ENCODE results near the gene MEGF10. TPM values are rescaled to one million over a fixed set of nuclear protein-coding genes. Genes with fewer than 3 reads are reported as not detected.

MEGF10 gene
- total and polyA plus RNA-seq, 2 of the 8 experiments (the other 6 are each of a cell fraction or from before 2014, with no cell fraction given): 38.2 to 53.1 TPM

DNA sequence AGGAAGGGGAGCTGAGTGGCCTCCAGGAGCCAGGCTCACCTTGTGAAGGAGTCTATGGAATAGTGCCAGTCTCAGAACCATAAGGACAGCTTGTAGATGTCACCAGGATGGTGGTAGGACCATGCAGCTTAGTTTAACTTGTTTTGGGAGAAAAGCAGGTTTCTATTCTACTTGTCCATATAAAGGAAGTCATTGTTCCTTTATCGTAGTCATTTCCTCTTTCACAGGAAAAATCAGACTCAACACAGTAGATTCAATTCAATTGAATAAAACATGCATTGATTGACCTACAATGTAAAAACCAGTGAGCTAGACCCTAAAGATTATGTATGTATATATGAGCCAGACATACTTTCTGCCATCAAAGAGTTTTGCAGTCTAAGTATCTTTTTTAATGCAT is 53.3 kb downstream of the MEGF10 start (continued):
- TF ChIP-seq, protein P1, sequence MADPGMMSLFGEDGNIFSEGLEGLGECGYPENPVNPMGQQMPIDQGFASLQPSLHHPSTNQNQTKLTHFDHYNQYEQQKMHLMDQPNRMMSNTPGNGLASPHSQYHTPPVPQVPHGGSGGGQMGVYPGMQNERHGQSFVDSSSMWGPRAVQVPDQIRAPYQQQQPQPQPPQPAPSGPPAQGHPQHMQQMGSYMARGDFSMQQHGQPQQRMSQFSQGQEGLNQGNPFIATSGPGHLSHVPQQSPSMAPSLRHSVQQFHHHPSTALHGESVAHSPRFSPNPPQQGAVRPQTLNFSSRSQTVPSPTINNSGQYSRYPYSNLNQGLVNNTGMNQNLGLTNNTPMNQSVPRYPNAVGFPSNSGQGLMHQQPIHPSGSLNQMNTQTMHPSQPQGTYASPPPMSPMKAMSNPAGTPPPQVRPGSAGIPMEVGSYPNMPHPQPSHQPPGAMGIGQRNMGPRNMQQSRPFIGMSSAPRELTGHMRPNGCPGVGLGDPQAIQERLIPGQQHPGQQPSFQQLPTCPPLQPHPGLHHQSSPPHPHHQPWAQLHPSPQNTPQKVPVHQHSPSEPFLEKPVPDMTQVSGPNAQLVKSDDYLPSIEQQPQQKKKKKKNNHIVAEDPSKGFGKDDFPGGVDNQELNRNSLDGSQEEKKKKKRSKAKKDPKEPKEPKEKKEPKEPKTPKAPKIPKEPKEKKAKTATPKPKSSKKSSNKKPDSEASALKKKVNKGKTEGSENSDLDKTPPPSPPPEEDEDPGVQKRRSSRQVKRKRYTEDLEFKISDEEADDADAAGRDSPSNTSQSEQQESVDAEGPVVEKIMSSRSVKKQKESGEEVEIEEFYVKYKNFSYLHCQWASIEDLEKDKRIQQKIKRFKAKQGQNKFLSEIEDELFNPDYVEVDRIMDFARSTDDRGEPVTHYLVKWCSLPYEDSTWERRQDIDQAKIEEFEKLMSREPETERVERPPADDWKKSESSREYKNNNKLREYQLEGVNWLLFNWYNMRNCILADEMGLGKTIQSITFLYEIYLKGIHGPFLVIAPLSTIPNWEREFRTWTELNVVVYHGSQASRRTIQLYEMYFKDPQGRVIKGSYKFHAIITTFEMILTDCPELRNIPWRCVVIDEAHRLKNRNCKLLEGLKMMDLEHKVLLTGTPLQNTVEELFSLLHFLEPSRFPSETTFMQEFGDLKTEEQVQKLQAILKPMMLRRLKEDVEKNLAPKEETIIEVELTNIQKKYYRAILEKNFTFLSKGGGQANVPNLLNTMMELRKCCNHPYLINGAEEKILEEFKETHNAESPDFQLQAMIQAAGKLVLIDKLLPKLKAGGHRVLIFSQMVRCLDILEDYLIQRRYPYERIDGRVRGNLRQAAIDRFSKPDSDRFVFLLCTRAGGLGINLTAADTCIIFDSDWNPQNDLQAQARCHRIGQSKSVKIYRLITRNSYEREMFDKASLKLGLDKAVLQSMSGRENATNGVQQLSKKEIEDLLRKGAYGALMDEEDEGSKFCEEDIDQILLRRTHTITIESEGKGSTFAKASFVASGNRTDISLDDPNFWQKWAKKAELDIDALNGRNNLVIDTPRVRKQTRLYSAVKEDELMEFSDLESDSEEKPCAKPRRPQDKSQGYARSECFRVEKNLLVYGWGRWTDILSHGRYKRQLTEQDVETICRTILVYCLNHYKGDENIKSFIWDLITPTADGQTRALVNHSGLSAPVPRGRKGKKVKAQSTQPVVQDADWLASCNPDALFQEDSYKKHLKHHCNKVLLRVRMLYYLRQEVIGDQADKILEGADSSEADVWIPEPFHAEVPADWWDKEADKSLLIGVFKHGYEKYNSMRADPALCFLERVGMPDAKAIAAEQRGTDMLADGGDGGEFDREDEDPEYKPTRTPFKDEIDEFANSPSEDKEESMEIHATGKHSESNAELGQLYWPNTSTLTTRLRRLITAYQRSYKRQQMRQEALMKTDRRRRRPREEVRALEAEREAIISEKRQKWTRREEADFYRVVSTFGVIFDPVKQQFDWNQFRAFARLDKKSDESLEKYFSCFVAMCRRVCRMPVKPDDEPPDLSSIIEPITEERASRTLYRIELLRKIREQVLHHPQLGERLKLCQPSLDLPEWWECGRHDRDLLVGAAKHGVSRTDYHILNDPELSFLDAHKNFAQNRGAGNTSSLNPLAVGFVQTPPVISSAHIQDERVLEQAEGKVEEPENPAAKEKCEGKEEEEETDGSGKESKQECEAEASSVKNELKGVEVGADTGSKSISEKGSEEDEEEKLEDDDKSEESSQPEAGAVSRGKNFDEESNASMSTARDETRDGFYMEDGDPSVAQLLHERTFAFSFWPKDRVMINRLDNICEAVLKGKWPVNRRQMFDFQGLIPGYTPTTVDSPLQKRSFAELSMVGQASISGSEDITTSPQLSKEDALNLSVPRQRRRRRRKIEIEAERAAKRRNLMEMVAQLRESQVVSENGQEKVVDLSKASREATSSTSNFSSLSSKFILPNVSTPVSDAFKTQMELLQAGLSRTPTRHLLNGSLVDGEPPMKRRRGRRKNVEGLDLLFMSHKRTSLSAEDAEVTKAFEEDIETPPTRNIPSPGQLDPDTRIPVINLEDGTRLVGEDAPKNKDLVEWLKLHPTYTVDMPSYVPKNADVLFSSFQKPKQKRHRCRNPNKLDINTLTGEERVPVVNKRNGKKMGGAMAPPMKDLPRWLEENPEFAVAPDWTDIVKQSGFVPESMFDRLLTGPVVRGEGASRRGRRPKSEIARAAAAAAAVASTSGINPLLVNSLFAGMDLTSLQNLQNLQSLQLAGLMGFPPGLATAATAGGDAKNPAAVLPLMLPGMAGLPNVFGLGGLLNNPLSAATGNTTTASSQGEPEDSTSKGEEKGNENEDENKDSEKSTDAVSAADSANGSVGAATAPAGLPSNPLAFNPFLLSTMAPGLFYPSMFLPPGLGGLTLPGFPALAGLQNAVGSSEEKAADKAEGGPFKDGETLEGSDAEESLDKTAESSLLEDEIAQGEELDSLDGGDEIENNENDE (IDR thresholded peaks at IDR 0.05; ENCODE audit: insufficient replicate concordance, low read length): no peak
- TF ChIP-seq TEAD4 (IDR thresholded peaks at IDR 0.05; ENCODE audit: low read depth, low read length): no peak

Data from H1 (cell line).